Esophagus mucosa (tissue), 1 donor: ENCODE measurements around the gene UNC5A. TPM values are rescaled to one million over a fixed set of nuclear protein-coding genes. Genes with fewer than 3 reads are reported as not detected.

Experiments used
- ATAC-seq: fragments of 200-7000 bp; cut with Tn5 transposase; one replicate; pipeline ENCODE4 v1.9.1; 2020
- total RNA-seq: library from RNA; stranded (reverse); gene quantifications from one replicate; pipeline ENCODE4 v1.2.4, GENCODE V29; 2023
- donor health status: DM: yes; HTN: yes; CAD: no.

Gene UNC5A
- total RNA-seq, 1 donor from 2014 or later, result not detected

DNA sequence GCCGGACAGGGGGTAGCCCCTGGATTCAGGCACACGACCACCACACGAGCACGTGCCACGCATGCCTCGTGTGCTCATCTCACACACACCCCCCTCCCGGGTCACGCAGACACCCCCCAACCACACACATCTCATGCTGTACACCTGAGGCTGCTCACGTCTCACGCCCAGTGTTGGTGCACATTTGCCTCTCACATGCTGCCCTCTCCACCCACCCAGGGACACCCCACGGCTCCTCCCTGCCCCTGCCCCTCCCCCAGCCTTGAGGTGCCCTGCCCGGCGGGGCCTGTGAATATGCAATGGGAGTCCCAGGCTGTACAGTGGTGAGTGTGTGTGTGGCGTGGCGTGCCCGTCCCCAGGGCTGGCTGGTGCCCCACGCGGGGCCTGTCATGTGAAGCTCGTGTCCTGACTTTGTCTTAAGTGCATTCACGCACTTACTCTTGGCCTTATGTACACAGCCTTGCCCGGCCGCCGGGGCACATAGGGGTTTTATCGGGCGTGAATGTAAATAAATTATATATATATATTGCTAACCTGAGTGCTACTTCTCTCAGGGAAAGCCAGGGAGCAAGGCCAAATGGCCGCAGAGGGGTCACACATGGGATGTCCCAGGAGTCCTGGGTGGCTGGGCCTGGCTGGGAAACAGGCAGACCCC lies 70.1 kb downstream of the UNC5A start:
- no peak for ATAC-seq

- no peak for ATAC-seq
Observed at GRCh38 chr5:176881021-176881749, 70.8 kb downstream of the UNC5A start.

- ATAC-seq, result no peak
Observed at GRCh38 chr5:176881816-176882566, 71.6 kb downstream of the UNC5A start.

DNA sequence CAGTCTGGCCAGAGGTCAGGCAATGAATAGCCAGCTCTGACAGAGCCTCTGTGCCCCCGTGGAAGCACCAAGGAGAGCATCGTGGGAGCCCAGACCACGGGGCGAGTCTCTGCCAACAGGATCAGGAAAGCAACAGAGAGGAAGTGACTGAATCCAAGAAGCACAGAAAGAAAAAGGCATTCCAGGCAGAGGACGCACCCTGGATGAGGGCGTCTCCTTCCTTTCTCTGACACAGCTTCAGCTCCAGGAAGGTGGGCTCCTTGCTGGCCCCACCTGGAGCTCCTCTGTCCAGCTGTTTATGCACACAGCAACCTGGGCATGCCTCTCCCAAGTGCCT lies 72.2 kb downstream of the UNC5A start:
- ATAC-seq, result no peak

- no peak for ATAC-seq
Observed at GRCh38 chr5:176883700-176884570, 73.6 kb downstream of the UNC5A start.

DNA sequence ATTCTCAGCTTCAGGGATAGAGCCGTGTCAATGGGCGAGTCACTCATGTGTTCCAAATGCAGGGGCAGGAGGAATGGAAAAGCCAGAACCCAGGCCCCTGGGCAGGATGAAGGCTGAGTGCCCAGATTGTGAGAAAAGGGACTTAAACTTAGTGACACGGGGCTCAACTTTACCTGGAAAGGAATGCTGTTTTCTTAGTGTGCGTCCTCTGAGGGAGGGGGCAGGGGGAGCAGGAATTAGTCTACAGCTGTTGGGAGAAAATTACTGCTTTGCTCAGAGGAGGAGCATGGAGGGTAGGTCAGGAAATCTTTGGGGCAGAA lies 74.2 kb downstream of the UNC5A start:
- ATAC-seq, result no peak

GRCh38 chr5:176886336-176887251 lies 76.2 kb downstream of the UNC5A start:
- ATAC-seq, result no peak

- no peak for ATAC-seq
Observed at GRCh38 chr5:176887252-176887849, 77.0 kb downstream of the UNC5A start.

DNA sequence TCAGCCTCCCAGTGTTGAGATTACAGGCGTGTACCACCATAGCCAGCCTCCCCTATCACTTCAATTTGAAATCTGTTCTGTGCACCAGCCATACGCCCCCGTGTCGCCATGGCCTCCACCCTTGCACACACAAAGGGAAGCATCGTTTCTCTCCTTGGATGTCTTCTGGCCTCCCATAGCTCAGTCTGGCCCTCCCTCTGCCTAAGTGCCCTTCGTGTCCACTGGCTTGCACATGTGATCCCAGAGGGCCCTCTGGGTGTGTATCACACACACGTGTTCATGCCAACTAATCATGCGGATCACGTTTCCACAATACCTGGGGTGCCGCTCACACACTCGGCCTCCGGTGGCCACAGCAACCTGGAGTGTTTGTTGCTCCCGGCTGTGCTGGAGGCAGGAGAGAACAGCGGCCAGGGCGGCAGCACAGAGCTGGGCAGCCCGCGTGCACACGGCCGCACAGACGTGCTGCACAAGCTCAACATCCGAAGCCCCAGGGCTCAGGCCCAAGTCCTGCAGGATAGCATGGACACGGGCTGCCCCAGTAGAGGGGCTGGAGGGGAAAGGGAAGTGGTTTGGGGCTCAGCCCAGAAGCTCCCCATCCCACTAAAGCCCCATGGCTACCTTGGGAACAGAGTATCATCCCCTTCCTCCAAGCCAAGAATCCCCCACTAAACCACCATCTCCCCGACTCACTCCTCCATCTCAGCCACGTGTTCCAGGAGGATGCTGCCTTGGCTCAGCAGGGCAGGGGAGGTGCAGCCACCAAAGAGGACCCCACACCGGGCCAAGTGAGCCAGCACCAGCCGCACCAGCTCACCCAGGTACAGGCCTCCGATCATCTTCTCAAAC lies 77.9 kb downstream of the UNC5A start:
- no peak for ATAC-seq

- ATAC-seq, result no peak
Observed at GRCh38 chr5:176888865-176889165, 78.5 kb downstream of the UNC5A start.

GRCh38 chr5:176889321-176890280 lies 79.2 kb downstream of the UNC5A start:
- no peak for ATAC-seq

DNA sequence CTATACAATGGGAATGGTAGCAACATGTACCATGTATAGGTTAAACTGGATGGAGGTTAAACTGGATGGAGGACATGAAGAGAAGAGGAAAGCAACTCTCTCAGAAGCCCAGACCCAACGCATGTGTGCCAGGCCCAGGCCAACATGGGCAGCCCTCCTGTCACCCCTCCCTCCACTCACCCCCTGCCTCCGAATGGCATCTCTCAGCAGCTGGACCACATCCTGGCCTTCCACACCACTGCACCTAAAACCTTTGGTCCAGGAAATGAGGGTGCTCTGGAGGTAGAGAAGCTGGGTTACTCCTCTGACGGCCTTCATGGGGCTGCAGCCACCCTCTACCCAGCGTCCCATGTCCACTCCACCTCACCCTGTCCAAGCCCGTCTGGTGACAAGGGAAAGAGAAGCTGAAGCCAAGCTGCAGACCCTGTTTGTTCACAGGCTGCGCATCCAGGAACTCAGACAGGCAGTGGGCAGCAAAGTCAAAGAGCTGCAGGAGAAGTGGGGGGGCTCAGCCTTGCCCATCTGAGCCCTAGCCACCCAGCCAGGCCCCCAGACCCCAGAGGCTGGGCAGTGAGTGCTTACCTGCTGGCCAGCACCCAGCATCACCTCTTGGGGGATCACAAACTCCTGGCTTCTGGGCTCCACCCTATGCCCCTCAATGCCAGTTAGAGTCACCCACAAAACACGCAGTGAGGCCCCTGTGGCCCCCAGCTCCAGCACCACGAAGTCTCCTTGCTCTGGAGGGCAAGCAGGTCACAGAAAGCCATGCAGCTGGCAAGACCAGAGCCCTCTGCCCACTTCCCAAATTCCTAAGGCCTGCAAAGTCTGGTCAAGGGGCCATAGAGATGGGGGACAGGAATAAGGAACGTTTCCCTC lies 80.3 kb downstream of the UNC5A start:
- ATAC-seq, result no peak

DNA sequence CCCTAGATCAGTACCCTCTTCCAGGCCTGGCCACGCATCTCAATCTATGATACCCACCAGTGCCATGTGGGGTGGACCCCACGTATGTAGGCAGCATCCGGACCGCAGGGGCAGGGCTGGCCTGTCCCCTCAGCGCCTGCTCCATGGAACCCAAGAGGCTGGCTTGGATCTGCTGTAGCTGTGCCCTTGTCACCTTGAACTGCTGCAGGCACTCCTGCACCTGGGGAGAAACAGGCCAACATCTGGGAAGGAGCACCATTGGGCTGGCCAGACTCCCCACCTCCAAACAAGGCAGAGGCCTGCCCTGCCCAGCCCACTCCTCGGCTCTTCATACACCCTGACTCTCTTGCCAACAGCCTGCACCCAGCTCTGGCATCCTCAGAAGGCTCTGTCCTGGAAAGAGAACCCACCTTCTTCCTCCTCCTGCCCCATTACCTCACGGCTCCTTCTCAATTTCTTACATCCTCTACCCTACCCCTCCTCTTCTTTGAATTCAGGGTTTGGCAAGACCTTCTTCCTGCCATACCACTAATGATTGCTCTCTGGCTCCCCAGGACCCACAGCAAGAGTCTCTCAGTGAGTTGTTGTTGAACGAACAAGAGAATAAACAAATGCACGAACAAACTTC lies 81.1 kb downstream of the UNC5A start:
- no peak for ATAC-seq

DNA sequence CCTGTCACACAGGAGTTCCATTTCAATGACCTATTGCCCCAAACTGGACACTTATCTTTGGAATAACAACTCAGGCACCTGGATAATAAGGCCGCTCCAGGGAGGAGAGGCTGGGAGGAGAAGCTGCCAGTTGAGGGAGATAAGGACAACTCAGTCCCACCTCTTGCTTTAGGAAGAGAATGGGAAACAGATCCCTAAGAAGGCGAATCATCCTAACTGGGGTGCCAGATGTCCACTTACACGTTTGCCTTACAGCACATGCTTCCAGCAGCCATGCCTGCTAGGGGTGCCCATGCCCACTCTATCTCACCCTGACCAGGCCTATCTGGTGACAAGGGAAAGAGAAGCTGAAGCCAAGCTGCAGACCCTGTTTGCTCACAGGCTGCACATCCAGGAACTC lies 82.3 kb downstream of the UNC5A start:
- no peak for ATAC-seq

GRCh38 chr5:176894298-176894697 lies 83.9 kb downstream of the UNC5A start:
- no peak for ATAC-seq

- ATAC-seq, result no peak
Observed at GRCh38 chr5:176895831-176896230, 85.5 kb downstream of the UNC5A start.

DNA sequence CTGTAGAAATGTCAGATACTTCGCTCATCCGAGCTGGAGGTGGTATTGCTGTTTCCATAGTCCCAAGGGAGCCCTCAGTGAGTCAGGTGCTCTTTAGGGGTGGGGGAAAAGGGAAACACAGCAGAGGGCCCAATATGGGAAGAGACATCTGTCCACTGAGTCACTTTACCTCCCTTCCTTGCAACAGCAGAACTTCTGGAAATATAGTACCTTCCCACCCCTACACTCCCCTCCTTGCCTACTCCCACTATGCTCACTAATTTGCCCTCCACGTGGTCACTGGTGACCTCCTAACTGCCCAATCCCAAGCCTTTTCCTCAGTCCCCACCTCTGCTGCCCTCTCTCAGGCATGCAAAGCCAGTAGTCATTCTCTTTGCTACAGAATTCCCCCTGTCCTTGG lies 86.9 kb downstream of the UNC5A start:
- ATAC-seq, result no peak
